Body of pancreas (tissue), 4 donors: Measurements from ENCODE around the gene ACTN4.

Experiments used
- CTCF ChIP-seq, 7 experiments: fragments of 450-650 bp in 4 of 7; fragments of 200-600 bp in 3 of 7; sonication (generic) in 3 of 7; IDR thresholded peaks; one replicate each; pipeline ENCODE4 v1.5.1; 2016 to 2019; ENCODE audit warnings: antibody characterized with exemption in 7 of 7
- POLR2A ChIP-seq, 3 donors: fragments of 450-650 bp; IDR thresholded peaks; one replicate each; pipeline ENCODE4 v1.6.1; 2016; ENCODE audit warnings: antibody characterized with exemption in 3 of 3, mild to moderate bottlenecking in 2 of 3

DNA sequence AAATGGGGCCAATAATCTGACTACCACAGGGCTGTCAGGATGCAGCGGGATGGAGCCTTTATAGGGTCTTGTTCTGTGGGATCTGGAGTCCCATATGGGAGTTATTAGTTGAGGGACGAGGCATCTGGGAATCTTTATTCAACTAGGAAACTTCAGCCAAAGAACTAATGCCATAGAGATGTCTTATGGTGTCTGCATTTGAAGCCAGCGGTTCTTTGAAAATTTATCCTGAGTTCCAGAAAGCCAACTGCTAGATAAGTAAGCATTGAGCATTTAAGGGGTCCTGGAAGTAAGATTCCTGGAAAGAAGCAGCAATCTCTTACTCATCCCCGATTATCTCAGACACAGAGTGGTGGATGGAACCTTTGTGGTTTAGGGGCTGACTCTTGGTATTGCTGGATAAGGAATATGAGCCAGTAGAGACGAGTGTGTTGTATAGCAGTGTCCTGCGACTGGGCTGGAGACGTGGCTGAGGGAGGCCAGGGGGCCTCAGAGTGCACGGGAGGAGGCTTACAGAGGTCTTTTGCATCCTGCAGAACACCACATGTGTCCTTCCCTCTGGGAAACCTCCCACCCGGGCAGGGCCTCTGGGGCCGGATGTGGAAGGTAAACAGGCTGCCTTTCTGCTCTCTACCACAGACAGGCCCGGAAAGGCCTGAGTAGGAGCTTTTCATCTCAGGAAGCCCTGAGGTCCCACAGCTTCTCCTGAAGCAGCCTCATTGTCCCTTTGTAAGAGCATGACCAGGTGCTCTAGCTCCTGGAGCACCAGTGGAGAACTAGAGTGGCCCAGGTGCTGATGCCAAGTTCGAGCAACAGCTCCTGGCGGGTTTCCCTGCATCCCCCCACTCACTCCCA lies 28.8 kb downstream of the ACTN4 start:
- no peak for TF ChIP-seq CTCF (IDR thresholded peaks at IDR 0.05)
- TF ChIP-seq POLR2A (IDR thresholded peaks at IDR 0.05), result no peak
